HUES6 (cell line): Measurements from ENCODE around the gene SHQ1.
"Not testable (repeated sequence)": the region's sequence is repeated elsewhere in the genome, so short reads cannot be mapped to it uniquely, and the experiment has no call there.

Source experiments
- H3K27ac ChIP-seq: 2 replicates; pipeline ENCODE4 v1.7.0; 2013; ENCODE audit warnings: low read depth, mild to moderate bottlenecking, low read length, inconsistent platforms
- H3K27me3 ChIP-seq: 2 replicates; pipeline ENCODE4 v1.6.1; 2013; ENCODE audit warnings: low read length; ENCODE audit not compliant: control insufficient read depth, insufficient read depth
- H3K36me3 ChIP-seq: 2 replicates; pipeline ENCODE4 v1.6.1; 2013; ENCODE audit warnings: low read length; ENCODE audit not compliant: control insufficient read depth, insufficient read depth
- H3K4me1 ChIP-seq: 2 replicates; pipeline ENCODE4 v1.6.1; 2013; ENCODE audit warnings: low read length; ENCODE audit not compliant: control insufficient read depth, insufficient read depth
- H3K4me3 ChIP-seq: 2 replicates; pipeline ENCODE4 v1.5.1; 2013; ENCODE audit warnings: low read depth, low read length
- H3K9ac ChIP-seq: one replicate; pipeline ENCODE4 v1.6.1; 2013; ENCODE audit warnings: mild to moderate bottlenecking, low read length
- H3K9me3 ChIP-seq: 2 replicates; pipeline ENCODE4 v1.6.1; 2013; ENCODE audit warnings: low read depth, low read length; ENCODE audit not compliant: control insufficient read depth, insufficient read depth

SHQ1 gene

GRCh38 chr3:72798552-72799195, 49.6 kb downstream of the SHQ1 start:
- Histone ChIP-seq H3K4me1 (peaks cover 19% of the 10 kb centered on the region), H3K4me3 (no peak overlapping the region), H3K9ac (no peak overlapping the region), H3K27me3 (no peaks in the 10 kb centered on the region), H3K9me3 (no peaks in the 10 kb centered on the region), H3K27ac (no peak overlapping the region), H3K36me3 (no peaks in the 10 kb centered on the region)

DNA sequence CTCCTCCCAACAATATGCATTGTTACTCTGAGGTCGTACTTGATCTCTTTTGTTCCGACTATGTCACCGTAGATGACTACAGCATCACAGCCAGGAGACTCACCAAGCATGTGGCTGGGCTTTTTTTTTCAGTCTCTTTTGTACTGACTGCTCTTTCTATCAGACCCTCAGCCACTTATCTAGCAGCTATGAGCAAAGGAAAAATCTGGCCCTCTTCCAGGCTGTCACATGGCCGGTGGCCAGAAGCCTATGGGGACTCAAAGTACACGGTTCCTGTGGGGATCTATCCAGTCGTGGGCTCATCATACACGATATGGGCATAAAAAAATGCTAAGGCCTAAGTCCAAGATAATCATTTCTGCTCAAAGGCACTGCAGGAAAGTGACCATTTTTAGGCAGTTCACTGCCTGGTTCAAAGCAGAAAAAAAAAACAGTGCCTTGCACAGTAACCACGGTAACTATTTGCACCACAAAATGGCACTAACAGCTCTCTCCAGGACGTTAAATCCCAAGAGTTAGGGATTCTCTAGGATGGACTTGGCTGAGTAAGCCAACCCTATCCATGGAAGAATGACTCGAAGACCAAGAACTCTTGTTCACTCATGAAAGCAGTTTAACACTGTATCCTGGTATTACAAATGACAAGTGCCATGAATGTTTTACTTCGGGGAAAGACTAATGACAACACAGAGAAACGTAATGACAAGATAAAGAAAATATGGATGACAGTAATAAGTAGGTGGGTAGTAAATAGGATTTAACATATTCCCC, 50.3 kb downstream of the SHQ1 start:
- no peak overlapping the region for H3K4me3 ChIP-seq
- H3K4me1 ChIP-seq, result peaks cover 19% of the 10 kb centered on the region
- H3K9me3 ChIP-seq, result no peaks in the 10 kb centered on the region
- no peak overlapping the region for H3K27ac ChIP-seq
- no peaks in the 10 kb centered on the region for H3K27me3 ChIP-seq
- no peaks in the 10 kb centered on the region for H3K36me3 ChIP-seq
- H3K9ac ChIP-seq, result no peak overlapping the region

DNA sequence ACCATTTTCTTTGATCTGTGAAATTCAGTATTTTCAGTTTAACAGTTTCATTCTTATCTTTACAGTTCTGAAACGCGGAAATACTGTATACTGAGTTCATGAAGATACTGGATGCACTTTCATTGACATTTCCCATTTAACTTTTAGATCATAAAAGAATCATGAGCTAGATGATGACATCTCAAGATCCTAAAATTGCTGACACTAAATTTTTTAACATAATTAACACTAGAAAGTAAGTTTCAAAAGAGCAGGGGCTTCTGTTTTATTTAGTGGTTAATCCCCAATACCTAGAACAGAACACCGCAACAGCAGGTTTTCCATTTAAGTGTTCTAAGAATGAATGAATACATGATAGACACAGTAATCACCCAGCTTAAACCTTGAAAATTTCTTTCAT, 54.2 kb downstream of the SHQ1 start:
- no peaks in the 10 kb centered on the region for H3K27me3 ChIP-seq
- H3K27ac ChIP-seq, result no peak overlapping the region
- H3K4me3 ChIP-seq, result no peak overlapping the region
- peaks cover 15% of the 10 kb centered on the region for H3K4me1 ChIP-seq
- peaks cover 4% of the 10 kb centered on the region; the same call in 1 of the 2 replicates for H3K36me3 ChIP-seq
- H3K9ac ChIP-seq, result no peak overlapping the region
- H3K9me3 ChIP-seq, result no peaks in the 10 kb centered on the region

- no peak overlapping the region for H3K9ac ChIP-seq
- peaks cover 6% of the 10 kb centered on the region; the same call in 1 of the 2 replicates for H3K36me3 ChIP-seq
- no peaks in the 10 kb centered on the region for H3K9me3 ChIP-seq
- H3K27ac ChIP-seq, result 0 out of 2 replicates have a peak overlapping the region, but pooled peaks have one; percentile 65
- H3K27me3 ChIP-seq, result no peaks in the 10 kb centered on the region
- no peak overlapping the region for H3K4me3 ChIP-seq
- H3K4me1 ChIP-seq, result peaks cover 7% of the 10 kb centered on the region
Measured at GRCh38 chr3:72791161-72791560, 57.1 kb downstream of the SHQ1 start.

GRCh38 chr3:72789786-72790185, 58.5 kb downstream of the SHQ1 start:
- H3K9ac ChIP-seq, result no peak overlapping the region
- H3K9me3 ChIP-seq, result no peaks in the 10 kb centered on the region
- peaks cover 6% of the 10 kb centered on the region; the same call in 1 of the 2 replicates for H3K36me3 ChIP-seq
- no peak overlapping the region for H3K27ac ChIP-seq
- no peaks in the 10 kb centered on the region for H3K27me3 ChIP-seq
- no peak overlapping the region for H3K4me3 ChIP-seq
- H3K4me1 ChIP-seq, result peaks cover 7% of the 10 kb centered on the region

DNA sequence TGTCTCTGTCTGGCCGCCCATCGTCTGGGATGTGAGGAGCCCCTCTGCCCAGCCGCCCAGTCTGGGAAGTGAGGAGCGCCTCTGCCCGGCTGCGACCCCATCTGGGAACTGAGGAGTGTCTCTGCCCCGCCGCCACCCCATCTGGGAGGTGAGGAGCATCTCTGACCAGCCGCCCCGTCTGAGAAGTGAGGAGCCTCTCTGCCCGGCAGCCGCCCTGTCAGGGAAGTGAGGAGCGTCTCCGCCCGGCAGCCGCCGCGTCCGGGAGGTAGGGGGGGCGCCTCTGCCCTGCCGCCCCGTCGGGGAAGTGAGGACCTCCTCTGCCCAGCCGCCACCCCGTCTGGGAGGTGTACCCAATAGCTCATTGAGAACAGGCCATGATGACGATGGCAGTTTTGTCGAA, 60.0 kb downstream of the SHQ1 start:
- H3K4me3 ChIP-seq, H3K9ac ChIP-seq, H3K4me1 ChIP-seq, H3K27ac ChIP-seq, H3K36me3 ChIP-seq, H3K9me3 ChIP-seq, H3K27me3 ChIP-seq: not testable (repeated sequence)

GRCh38 chr3:72786668-72787067, 61.6 kb downstream of the SHQ1 start:
- Histone ChIP-seq H3K27ac (no peak overlapping the region), H3K4me3 (no peak overlapping the region), H3K9me3 (no peaks in the 10 kb centered on the region), H3K9ac (no peak overlapping the region), H3K36me3 (peaks cover 8% of the 10 kb centered on the region; the same call in 1 of the 2 replicates), H3K27me3 (no peaks in the 10 kb centered on the region), H3K4me1 (peaks cover 7% of the 10 kb centered on the region)

- Histone ChIP-seq H3K4me1 (no peaks in the 10 kb centered on the region), H3K36me3 (peaks cover 5% of the 10 kb centered on the region; the same call in 1 of the 2 replicates), H3K27me3 (no peaks in the 10 kb centered on the region), H3K9ac (no peak overlapping the region), H3K27ac (no peak overlapping the region), H3K4me3 (no peak overlapping the region), H3K9me3 (no peaks in the 10 kb centered on the region)
Measured at GRCh38 chr3:72784226-72784625, 64.0 kb downstream of the SHQ1 start.

DNA sequence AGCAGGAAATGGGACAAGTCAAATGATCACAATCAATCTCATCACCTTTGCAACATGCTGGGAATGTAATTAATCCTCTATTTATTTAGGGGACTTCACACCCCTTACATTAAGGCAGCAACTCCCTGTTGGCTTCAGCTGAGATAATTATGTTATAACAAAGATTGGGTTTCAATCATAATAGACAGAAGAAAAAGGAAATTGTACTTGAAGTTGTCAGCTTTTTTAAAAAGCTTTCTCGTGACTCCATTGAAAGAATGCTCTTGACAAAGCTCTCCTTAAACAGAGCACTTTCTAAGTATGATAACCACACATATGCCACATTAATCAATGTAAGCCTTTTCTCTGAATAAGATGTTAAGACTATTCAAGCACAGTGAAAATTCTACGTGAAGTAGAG, 65.7 kb downstream of the SHQ1 start:
- Histone ChIP-seq H3K9me3 (no peaks in the 10 kb centered on the region), H3K36me3 (0 out of 2 replicates have a peak, but pooled peaks cover 2% of the 10 kb centered on the region), H3K4me1 (no peaks in the 10 kb centered on the region), H3K4me3 (no peak overlapping the region), H3K27me3 (no peaks in the 10 kb centered on the region), H3K9ac (no peak overlapping the region), H3K27ac (no peak overlapping the region)

GRCh38 chr3:72769758-72770540, 78.3 kb downstream of the SHQ1 start:
- Histone ChIP-seq H3K9ac (no peak overlapping the region), H3K36me3 (no peaks in the 10 kb centered on the region), H3K4me3 (no peak overlapping the region), H3K4me1 (peaks cover 44% of the 10 kb centered on the region), H3K27me3 (no peaks in the 10 kb centered on the region), H3K9me3 (no peaks in the 10 kb centered on the region), H3K27ac (no peak overlapping the region)

DNA sequence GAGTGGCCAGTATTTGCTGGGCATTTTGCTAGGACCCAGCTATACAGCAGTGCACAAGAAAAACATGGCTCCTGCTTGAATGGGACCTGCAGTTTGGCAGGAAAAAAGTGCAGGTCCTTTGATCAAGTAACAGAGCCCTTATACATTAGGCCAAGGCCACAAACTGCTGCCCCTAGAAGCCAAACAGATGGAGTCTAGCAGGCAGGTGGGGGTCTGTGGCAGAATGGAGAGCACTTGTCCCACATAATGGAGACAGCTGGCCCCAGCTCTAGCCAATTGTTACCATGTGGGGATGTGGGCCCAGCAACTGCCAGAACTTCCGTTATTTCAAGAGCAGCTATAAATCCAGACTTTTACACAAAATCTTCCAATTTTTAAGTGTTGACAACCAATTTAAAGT, 79.3 kb downstream of the SHQ1 start:
- H3K4me3 ChIP-seq, result no peak overlapping the region
- H3K27ac ChIP-seq, result no peak overlapping the region
- H3K4me1 ChIP-seq, result peaks cover 44% of the 10 kb centered on the region
- H3K27me3 ChIP-seq, result no peaks in the 10 kb centered on the region
- no peak overlapping the region for H3K9ac ChIP-seq
- H3K36me3 ChIP-seq, result no peaks in the 10 kb centered on the region
- H3K9me3 ChIP-seq, result no peaks in the 10 kb centered on the region
